GM21423 (cell line): ENCODE results near the gene PCBP2.

ENCODE experiments used
- ATAC-seq: cut with Tn5 transposase; IDR thresholded peaks from one replicate; pipeline ENCODE4 v1.9.1; 2021; ENCODE audit warnings: mild to moderate bottlenecking, moderate library complexity; ENCODE audit not compliant: unreplicated experiment

The PCBP2 gene

DNA sequence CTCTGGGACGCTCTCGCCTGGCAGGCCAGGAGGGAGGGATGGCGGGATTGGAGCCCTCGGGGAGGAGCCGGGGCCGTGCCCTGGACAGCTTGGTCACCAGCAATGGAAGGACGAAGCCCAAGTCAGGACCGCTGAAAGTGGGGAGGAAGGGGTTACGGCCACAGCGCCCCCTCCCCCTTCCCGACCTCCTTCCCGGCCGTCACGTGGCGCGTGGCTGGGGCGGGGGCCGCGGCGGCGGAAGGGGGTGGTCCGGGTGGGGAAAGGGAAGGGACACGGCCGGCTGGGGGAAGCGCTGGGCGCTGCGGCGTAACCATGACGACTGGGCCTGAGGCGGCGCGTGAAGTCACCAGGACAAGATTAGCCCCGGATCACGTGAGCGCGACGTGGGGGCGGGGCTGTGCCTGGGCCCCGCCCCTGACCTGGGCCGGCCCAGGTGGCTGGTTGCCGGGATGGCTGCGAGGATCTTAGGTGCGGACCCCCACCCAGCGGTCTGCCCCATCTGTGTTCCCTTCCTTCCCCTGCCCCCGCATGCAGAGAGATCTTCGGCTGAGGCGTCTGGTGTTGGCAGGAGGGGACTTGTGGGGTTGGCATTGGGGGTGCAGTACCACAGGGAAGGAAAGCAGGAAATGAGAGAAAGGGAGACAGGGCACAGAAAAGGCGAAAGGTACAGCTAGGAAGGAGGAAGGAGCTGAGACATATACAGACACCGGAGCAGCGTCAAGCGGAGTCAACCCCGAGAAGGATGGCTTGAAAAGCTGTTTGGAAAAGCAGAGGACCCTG lies 41.1 kb downstream of the PCBP2 start:
- ATAC-seq: peak; percentile 94

- no peak for ATAC-seq
Measured at GRCh38 chr12:53493610-53494391, 41.9 kb downstream of the PCBP2 start.

- no peak for ATAC-seq
Measured at GRCh38 chr12:53495903-53496751, 44.2 kb downstream of the PCBP2 start.

DNA sequence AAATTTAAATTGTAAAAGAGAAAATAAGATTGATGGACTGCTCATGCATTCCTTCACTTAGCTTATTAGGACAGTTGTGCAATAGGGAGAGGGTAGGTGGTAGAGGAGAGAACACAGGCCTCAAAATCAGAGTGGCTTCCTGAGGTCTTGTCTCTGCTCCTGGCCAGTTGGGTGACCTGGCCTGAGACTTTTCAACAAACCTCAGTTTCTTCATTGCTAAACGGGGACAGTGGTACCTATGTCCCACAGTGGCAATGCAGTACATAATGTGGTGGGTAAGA lies 44.8 kb downstream of the PCBP2 start:
- ATAC-seq: no peak

DNA sequence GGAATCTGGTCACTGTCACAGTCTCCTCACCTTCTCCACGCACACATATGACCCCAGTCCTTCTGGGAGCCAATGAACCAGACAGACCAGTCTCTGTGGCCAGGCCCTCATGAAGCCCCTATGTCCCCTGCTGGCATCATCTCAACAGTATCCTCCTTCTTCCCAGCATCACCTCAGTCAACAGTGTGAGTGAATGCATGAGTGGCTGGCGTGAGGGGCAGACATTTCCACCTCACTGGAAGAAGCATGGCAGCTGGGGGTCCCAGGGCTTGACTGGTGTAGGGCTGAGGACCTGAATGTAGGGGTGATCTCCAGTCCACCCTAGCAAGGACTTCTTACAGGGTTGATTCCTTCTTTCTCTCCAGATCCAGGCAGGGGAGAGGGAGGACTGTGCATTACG lies 45.6 kb downstream of the PCBP2 start:
- ATAC-seq: no peak

- no peak for ATAC-seq
Measured at GRCh38 chr12:53498235-53498630, 46.3 kb downstream of the PCBP2 start.

DNA sequence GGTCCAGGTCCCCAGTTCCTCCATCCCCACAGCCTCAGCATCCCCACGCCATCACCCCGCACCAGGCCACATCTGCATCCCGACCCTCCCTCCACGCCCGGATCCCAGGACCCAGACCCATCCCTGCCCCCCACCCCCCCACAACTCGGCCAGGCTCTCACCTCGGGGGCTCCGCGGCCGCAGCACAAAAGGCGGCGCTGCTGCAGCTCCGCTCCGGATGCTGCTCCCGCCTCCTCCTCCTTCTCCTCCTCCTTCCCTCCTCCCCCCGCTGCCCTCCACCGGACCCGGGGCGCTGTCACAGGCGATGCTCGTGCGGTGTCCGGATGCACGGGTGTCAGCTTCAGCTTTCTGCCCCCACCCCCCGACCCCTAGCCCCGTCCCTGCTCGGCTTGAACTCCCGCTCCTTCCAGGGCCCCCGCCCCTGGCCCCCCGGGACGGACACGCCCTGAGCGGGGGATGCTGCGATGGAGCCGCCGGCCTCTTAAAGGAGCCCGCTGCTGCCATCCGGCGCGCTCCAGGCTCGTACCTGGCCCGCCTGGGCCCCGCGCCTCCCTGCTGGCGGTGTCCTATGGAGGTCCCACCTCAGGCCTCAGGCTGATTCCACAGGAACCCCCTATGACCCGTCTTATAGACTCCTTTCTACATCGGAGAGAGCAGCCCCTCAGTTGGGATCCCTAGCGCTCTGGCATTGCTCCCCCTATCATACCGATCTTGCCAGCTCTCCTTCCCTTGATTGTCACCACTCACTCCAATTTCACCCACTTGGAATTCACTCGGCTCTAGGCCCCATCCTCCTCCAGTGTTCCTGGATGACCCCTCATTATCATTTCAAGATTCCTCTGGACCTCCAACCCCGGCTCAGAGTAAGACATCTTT lies 47.6 kb downstream of the PCBP2 start, which contains the start of gene MAP3K12:
TSS of gene MAP3K12 (minus strand) at position 193 of the 876 bp plus-strand sequence. CDS start 12,067 bp downstream, outside the sequence.
- ATAC-seq: no peak

- ATAC-seq: no peak
Measured at GRCh38 chr12:53500142-53500775, 48.4 kb downstream of the PCBP2 start.

DNA sequence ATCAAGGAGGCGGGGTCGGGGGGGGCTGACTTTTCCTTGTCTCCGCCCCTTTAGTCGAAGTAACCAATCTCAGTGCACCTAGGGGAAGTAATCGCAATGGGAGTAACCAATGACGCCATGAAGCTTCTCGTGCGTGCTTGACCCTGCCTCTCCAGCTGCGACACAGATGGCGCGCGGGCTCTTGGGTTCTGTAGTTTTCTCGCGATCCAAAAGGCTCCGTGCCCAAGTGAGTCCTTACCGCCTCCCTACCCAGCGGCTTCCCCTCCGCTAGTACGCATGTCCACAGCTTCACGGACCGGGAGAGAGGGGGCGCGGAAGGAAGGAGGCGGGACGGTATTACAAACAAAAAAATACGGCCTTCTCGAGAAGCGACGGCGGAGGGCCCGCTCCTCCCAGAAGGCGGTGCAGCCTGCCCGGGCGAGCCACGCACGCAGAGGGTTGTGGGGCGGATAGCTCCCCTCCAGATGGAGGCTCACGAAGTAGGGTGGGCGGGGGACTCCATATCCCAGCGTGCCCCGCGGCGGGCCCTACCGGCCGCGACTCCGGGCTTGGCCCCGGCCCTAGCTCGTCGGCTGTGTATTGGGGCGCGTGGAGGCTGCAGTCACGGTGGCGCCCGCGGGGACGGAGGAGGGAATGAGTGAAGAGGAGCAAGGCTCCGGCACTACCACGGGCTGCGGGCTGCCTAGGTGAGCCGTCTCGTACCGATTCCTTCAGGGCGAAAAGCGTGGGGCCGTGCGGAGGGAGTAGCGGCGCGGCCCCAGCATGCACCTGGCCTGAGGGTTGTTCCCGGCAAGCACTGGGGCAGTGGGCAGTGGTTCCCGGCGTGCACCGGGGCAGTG lies 49.1 kb downstream of the PCBP2 start, which contains the start of gene TARBP2:
TSS of gene TARBP2 (plus strand) at position 508 of the 839 bp plus-strand sequence. CDS start at position 634, 126 bp downstream.
- ATAC-seq: peak; percentile 80

DNA sequence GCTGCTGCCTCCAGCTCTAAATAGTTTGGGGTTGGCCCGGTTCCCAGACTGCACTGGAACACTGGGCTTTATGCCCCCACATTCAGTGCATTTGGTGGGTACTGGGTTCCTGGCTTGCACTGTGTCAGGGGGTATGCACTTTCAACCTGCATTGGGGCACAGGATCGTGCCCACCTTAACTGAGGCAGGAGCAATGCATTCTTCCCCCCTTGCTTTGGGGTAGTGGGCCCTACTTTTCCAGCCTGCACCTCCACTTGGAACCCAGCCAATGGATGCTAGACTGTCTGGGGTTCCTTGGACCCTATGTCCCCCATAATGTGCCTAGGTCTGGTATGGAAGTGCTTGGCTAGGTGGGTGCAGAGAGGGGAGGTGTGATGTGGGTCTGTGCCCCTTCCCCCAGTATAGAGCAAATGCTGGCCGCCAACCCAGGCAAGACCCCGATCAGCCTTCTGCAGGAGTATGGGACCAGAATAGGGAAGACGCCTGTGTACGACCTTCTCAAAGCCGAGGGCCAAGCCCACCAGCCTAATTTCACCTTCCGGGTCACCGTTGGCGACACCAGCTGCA lies 49.8 kb downstream of the PCBP2 start:
- no peak for ATAC-seq

DNA sequence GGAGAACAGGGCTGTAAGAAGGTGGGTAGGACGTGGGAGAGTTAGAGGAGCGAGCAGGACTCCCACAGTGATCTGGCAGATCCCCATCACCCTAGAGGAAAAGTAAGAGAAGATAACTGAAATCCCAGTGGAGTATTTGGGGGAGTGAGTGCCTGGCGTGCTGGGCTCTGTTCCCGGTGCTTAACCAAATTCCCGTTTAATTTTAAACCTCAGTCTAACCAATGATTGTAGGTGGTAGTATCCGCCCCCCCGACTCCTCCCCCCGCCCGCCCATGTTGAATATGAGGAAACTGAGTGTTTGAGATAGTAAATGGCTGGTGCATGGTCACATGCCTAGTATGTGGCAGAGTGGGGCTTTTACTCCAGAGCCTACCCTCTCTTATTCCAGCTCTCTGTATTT lies 50.4 kb downstream of the PCBP2 start:
- no peak for ATAC-seq

DNA sequence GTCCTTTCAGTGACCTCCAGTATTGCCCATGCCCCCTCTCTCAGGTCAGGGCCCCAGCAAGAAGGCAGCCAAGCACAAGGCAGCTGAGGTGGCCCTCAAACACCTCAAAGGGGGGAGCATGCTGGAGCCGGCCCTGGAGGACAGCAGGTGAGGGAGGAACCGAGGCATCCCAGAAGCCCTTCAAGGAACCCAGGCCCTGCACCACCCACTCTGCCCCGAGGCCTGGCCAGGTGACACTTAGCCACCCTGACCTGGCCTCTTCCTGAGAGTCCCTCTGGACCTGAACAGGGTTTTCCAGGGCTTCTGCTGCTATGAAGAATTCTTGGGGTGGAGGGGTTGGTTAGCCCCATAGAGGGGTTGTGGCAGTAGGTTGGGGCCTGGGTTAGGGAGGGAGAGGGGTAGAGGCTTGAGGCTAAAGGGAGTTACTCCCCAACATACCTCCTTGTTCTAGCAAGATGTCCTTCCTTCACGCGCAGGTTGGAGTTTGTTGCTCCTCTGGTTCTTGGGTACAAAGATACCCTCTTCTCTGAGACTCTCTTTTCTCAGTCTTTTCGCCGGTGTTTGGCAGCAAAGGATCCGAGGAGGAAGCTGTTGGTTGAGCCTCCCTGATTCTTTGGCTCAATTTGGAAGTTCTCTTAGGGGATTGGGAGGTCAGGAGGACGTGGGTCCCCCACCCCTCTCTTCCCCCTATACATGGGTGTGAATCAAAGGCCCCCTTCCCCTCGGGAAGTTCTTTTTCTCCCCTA lies 51.3 kb downstream of the PCBP2 start:
- ATAC-seq: no peak

DNA sequence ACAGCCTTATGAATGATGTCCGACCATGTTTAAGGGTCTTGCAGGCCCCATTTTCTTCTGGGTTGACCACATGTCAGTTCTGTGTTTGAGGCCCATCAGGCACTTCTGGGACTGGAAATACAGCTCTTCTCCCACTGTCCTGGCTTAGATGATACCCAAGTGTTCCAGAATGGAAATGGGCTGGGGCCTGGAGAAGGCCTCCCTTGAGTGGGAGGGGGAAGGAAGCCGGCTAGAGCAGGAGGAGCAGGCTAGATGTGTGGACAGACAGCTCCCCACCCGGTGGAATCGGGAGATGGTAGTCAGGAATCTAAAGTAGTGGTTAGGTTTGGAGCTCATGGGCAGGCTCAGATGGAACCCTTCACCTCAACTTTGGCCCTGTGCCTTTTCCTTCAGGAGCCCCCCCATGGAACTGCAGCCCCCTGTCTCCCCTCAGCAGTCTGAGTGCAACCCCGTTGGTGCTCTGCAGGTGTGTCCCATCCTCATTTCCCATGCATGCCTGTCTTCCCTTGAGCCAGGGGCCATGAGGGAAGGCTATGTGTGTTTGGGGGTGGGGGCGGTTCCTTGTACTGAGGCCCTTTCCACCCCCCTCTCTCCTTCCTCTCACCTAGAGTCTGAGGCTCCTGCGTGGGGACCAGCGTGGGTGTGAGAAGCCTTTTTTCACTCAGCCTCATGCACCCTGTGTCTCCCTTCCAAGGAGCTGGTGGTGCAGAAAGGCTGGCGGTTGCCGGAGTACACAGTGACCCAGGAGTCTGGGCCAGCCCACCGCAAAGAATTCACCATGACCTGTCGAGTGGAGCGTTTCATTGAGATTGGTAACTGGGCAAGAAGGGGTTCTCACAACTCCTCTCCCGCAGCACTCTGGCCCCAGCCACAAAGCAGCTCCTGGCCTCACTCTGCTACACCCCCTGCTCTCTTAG lies 52.4 kb downstream of the PCBP2 start:
- ATAC-seq: no peak

DNA sequence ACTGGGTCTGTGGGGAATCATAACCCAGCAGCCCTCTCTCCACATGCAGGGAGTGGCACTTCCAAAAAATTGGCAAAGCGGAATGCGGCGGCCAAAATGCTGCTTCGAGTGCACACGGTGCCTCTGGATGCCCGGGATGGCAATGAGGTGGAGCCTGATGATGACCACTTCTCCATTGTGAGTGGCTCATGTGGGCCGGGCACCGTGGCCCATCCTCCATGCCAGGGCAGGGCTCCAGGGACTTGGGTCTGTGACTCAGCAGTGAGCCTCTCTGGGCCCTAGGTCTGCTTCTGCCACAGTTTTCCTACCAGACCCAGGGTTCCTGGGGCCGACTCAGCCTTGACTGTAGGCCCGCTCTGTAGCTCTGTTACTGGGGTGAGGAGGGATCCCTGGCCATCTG lies 53.2 kb downstream of the PCBP2 start:
- ATAC-seq: no peak

GRCh38 chr12:53505555-53506449 lies 53.9 kb downstream of the PCBP2 start:
- ATAC-seq: no peak

GRCh38 chr12:53506450-53506785 lies 54.5 kb downstream of the PCBP2 start:
- ATAC-seq: no peak
